Activated naive CD4-positive, alpha-beta T cell treated with anti-CD3 and anti-CD28 coated beads, Interleukin-2, amount 50 U/mL, for 72 hours (primary cell): ENCODE measurements around the gene RHEB. TPM values are rescaled to one million over a fixed set of nuclear protein-coding genes. Genes with fewer than 3 reads are reported as not detected.

Experiments
- ATAC-seq, 2 donors: fragments of 150-1000 bp; cut with Tn5 transposase; 2 replicates each; pipeline ENCODE4 v1.10.0; 2021; ENCODE audit warnings: mild to moderate bottlenecking in 2 of 2, moderate library complexity in 2 of 2
- DNase-seq, 2 donors: peaks; one replicate each; pipeline ENCODE4 v3.0.0; 2021 to 2022; ENCODE audit warnings: low spot score in 2 of 2
- H3K27ac Mint-ChIP-seq, 2 donors: one replicate each; pipeline ENCODE4 v1.8.0; 2022; ENCODE audit warnings: mild to moderate bottlenecking in 2 of 2, mixed read lengths in 2 of 2
- H3K36me3 Mint-ChIP-seq, 2 donors: one replicate each; pipeline ENCODE4 v1.8.0; 2022; ENCODE audit warnings: mixed read lengths in 2 of 2
- H3K9me3 Mint-ChIP-seq, 2 donors: one replicate each; pipeline ENCODE4 v1.8.0; 2022; ENCODE audit warnings: mixed read lengths in 2 of 2
- total RNA-seq, 2 donors: library from RNA; stranded (reverse); gene quantifications; one replicate each; pipeline ENCODE4 v1.2.3, GENCODE V29; 2022

Gene RHEB
- total RNA-seq, 2 donors from 2014 or later: 37.1 to 81.9 TPM

- Mint-ChIP-seq H3K9me3 (peaks cover 6 to 9% of the 10 kb centered on the region in 2 donors), H3K36me3 (peaks cover 47 to 78% of the 10 kb centered on the region in 2 donors), H3K27ac (peak overlapping the region; percentile 31 to 49)
- no peak for DNase-seq
- ATAC-seq: no peak
Measured at GRCh38 chr7:151468217-151469018, 51.3 kb downstream of the RHEB start.

GRCh38 chr7:151465169-151465568 is 54.5 kb downstream of the RHEB start:
- H3K9me3 Mint-ChIP-seq: peaks cover 20 to 24% of the 10 kb centered on the region in 2 donors
- H3K36me3 Mint-ChIP-seq: peaks cover 68 to 92% of the 10 kb centered on the region in 2 donors
- no peak overlapping the region for H3K27ac Mint-ChIP-seq
- DNase-seq: no peak
- ATAC-seq: no peak

- ATAC-seq (no peak), DNase-seq (no peak)
- Mint-ChIP-seq H3K9me3 (peaks cover 20 to 30% of the 10 kb centered on the region in 2 donors), H3K27ac (no peak overlapping the region), H3K36me3 (peaks cover 43 to 64% of the 10 kb centered on the region in 2 donors)
Measured at GRCh38 chr7:151462306-151462779, 57.4 kb downstream of the RHEB start.

- peaks cover 39 to 59% of the 10 kb centered on the region in 2 donors for H3K36me3 Mint-ChIP-seq
Measured at GRCh38 chr7:151461942-151462230, 57.8 kb downstream of the RHEB start.

GRCh38 chr7:151461096-151461941 is 58.4 kb downstream of the RHEB start:
- Mint-ChIP-seq H3K9me3 (peaks cover 20 to 31% of the 10 kb centered on the region in 2 donors), H3K27ac (no peak overlapping the region), H3K36me3 (peaks cover 39 to 57% of the 10 kb centered on the region in 2 donors)
- peak in 1 of 2 donors; percentile 27 for ATAC-seq
- no peak for DNase-seq

More at GRCh38 chr7:151461942-151462230, 57.8 kb downstream of the RHEB start:
- peaks cover 20 to 31% of the 10 kb centered on the region in 2 donors for H3K9me3 Mint-ChIP-seq
- H3K27ac Mint-ChIP-seq: no peak overlapping the region
- no peak for ATAC-seq
- DNase-seq: no peak

- Mint-ChIP-seq H3K27ac (no peak overlapping the region), H3K36me3 (peaks cover 39 to 49% of the 10 kb centered on the region in 2 donors), H3K9me3 (peaks cover 20 to 31% of the 10 kb centered on the region in 2 donors)
- ATAC-seq (no peak), DNase-seq (no peak)
Measured at GRCh38 chr7:151460474-151460855, 59.2 kb downstream of the RHEB start.

GRCh38 chr7:151459726-151460473 is 59.8 kb downstream of the RHEB start:
- peaks cover 20 to 31% of the 10 kb centered on the region in 2 donors for H3K9me3 Mint-ChIP-seq
- ATAC-seq (peak in 1 of 2 donors; percentile 30), DNase-seq (no peak)
- peaks cover 39 to 43% of the 10 kb centered on the region in 2 donors for H3K36me3 Mint-ChIP-seq
- H3K27ac Mint-ChIP-seq: no peak overlapping the region

- Mint-ChIP-seq H3K27ac (no peak overlapping the region), H3K9me3 (peaks cover 5 to 13% of the 10 kb centered on the region in 2 donors), H3K36me3 (peaks cover 20 to 21% of the 10 kb centered on the region in 2 donors)
- DNase-seq (no peak), ATAC-seq (no peak)
Measured at GRCh38 chr7:151457534-151457933, 62.2 kb downstream of the RHEB start.

GRCh38 chr7:151456782-151457181 is 62.9 kb downstream of the RHEB start:
- peaks cover 12 to 14% of the 10 kb centered on the region in 2 donors for H3K36me3 Mint-ChIP-seq
- no peak for ATAC-seq
- H3K27ac Mint-ChIP-seq: no peak overlapping the region
- no peak for DNase-seq
- H3K9me3 Mint-ChIP-seq: peaks cover 3 to 10% of the 10 kb centered on the region in 2 donors

- Mint-ChIP-seq H3K27ac (peak overlapping the region in 1 of 2 donors; percentile 50), H3K9me3 (peaks cover 2 to 9% of the 10 kb centered on the region in 2 donors)
Measured at GRCh38 chr7:151456276-151456675, 63.4 kb downstream of the RHEB start.

GRCh38 chr7:151455690-151456089 is 64.0 kb downstream of the RHEB start:
- Mint-ChIP-seq H3K9me3 (peaks cover 0 to 6% of the 10 kb centered on the region in 2 donors), H3K27ac (no peak overlapping the region), H3K36me3 (peaks cover 1 to 8% of the 10 kb centered on the region in 2 donors)
- ATAC-seq (no peak), DNase-seq (no peak)

More at GRCh38 chr7:151456276-151456675, 63.4 kb downstream of the RHEB start:
- H3K36me3 Mint-ChIP-seq: peaks cover 7 to 14% of the 10 kb centered on the region in 2 donors
- no peak for DNase-seq
- ATAC-seq: no peak

GRCh38 chr7:151454932-151455530 is 64.7 kb downstream of the RHEB start:
- H3K9me3 Mint-ChIP-seq: peaks cover 0 to 6% of the 10 kb centered on the region in 2 donors
- DNase-seq (peak in 1 of 2 donors; percentile 39), ATAC-seq (no peak)
- H3K27ac Mint-ChIP-seq: no peak overlapping the region
- H3K36me3 Mint-ChIP-seq: peaks cover 0 to 1% of the 10 kb centered on the region in 2 donors

- Mint-ChIP-seq H3K27ac (no peak overlapping the region), H3K36me3 (no peaks in the 10 kb centered on the region), H3K9me3 (peaks cover 0 to 6% of the 10 kb centered on the region in 2 donors)
- ATAC-seq (no peak), DNase-seq (no peak)
Measured at GRCh38 chr7:151454305-151454704, 65.4 kb downstream of the RHEB start.

GRCh38 chr7:151453326-151453791 is 66.3 kb downstream of the RHEB start:
- no peaks in the 10 kb centered on the region for H3K36me3 Mint-ChIP-seq
- ATAC-seq (no peak), DNase-seq (no peak)
- peaks cover 0 to 6% of the 10 kb centered on the region in 2 donors for H3K9me3 Mint-ChIP-seq
- H3K27ac Mint-ChIP-seq: no peak overlapping the region

GRCh38 chr7:151452680-151453325 is 66.9 kb downstream of the RHEB start:
- Mint-ChIP-seq H3K36me3 (no peaks in the 10 kb centered on the region), H3K9me3 (peaks cover 0 to 5% of the 10 kb centered on the region in 2 donors), H3K27ac (peak overlapping the region in 1 of 2 donors; percentile 55)
- ATAC-seq (no peak), DNase-seq (no peak)
